CD4-positive, alpha-beta T cell treated with Interleukin-4 for 1 hour (primary cell): ENCODE measurements around the gene DNAJC1.

Experiments used
- DNase-seq, 2 donors: peaks; one replicate each; pipeline ENCODE4 v3.0.0-alpha.2; 2020 to 2022

DNAJC1 gene

DNA sequence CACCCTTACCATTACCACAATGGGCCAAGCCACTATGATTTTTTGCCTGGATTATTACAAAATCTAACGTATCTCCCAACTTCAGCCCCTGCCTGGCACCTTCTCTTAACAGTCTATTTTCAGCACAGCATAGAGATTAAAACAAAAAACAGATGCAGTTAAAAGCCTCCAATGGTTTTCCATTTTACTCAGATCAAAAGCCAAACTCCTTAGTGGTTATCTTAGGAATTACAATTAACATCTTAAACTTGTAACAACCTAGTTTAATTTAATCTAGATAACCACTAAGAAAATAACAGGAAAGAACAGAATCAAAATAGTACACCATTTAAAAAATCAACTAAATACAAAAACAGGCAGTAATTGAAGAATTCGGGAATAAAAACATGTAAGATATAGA is 43.5 kb downstream of the DNAJC1 start:
- no peak for DNase-seq

DNA sequence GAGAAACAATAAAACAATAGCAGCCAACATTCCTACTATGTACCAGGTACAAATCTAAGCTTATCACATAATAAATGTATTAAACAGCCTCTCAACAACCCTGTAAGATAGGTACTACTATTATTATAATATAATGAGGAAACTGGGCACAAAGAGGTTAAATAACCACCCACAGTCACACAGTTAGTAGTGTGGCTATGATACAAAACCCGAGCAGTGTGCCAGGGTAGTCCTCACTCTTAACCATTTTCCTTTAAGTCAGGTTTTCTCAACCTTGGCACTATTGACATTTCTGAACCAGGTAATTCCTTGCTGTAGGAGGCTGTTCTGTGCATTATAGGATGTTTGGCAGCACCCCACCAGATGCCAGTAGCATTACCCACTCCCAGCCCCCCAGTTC is 48.8 kb downstream of the DNAJC1 start:
- no peak for DNase-seq

DNA sequence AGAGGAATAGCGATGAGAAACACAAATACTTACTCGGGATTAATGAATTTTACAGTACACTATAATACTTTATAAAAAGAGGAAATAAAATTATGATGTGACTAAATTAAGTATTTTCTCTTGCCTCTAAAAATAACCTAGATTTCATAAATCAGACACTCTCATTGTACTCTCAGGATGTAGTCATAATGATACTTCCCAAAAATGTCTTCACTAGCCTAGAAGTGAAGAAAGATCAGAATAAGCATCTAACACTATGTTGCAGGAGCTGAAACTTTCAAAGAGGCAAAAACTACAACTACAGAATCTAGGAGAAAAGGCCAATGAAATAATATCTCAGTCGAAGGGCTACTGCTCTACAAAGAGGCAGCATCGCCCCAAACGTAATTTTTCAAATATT is 49.4 kb downstream of the DNAJC1 start:
- DNase-seq, result no peak

DNA sequence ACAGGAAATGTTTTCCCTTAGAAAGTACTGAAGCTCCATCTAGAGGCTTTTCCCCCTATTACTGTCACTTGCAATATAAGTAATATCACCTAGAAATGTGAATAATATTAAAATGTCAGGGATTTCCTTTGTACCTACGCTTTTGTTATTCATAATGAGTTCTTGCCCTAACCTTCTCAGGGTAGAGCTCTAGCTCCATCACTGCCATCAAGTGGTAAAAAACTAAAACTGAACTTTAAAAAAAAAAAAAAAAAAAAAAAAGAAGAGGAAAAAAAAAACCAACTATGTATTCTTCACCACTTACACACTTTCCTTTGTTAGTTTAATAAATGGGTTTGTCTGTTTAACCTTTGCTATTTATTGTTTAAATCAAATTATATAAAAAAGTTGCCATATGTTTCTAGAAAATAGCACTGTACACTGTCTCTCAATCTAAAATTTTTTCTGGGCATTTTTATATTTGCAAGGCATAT is 49.9 kb downstream of the DNAJC1 start:
- DNase-seq, result peak in 1 of 2 donors; percentile 36

DNA sequence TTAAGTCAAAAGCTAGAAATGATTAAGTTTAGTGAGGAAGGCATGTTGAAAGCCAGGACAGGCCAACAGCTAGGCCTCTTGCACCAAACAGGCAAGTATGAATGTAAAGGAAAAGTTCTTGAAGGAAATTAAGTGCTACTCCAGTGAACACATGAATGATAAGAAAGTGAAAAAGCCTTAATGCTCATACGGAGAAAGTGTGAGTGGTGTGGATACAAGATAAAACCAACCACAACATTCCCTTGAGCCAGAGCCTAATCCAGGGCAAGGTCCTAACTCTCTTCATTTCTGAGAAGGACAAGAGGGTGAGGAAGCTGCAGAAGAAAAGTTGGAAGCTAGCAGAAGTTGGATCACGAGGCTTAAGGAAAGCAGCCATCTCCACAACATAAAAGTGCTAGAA is 53.0 kb downstream of the DNAJC1 start:
- no peak for DNase-seq

DNA sequence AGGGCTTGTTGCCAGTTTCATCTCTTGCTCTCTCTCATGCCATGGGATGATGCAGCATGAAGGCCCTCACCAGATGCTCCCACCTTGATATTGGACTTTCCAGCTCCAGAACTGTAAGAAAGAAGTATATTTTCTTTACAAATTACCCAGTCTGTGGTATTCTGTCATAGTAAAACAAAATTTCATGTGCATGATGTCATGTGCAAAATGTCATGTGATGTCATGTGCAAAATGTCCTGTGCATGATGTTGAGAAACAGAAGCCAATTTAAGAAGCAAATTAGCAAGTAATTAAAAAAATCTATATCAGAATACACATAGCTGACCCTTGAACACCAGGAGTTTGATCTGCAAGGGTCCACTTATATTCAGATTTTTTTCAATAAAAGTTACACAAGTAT is 56.6 kb downstream of the DNAJC1 start:
- DNase-seq, result no peak

DNA sequence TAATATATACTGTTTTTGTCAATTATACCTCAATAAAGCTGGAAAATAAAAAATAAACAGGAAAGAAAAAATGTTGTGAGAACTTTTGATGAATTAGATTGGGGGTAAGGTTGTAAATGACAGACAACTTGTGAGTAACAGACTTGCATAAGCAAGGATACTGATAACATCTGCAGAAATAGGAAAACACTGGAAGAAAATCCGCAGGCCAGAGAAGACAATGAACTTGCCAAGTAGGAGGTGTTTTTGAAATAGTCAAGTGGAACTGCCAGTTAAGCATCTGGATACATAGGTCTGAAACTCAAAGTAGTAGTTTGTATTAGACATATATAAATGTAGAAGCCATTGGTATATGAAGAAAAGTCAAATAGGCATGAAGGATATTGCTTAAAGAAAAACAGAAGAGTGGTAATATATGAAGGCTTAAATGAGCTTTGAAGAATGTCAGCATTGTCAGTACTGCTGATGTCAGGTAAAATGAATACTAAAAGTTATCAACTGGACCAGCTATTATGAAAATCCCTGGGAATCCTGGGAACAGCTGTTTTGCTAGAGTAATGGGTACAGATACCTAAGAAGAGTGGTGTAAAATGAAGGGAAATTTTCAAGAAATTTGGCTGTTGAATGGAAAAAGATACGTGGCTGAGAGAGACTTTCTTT is 58.7 kb downstream of the DNAJC1 start:
- DNase-seq, result no peak

DNA sequence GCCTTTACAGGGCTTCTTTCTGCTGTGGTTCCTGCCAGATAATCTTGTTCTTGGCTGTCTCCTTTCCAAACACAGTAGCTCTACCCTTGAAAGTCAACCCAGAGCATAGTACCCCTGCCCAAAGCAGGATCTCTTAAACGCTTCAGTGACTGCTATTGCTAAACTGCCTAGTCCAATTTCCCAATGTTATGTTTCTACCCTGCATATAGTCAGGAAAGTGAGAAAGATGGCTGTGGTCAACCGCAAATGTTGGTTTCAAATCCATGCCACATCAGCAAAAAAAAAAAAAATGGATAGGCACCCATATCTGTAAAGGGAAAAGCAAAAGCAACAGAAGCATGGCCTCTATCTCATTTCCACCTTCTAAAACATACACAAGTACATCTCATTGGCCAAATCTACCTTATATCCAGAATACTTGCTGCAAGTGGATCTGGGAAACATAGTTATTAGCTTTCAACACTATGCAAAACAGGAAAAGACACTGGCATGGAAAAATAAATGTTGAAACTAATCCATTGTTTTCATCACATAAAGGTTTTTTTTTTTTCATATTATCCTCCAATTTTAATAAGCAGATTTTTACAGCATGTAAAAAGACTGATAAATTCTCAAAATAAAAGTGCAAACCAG is 59.8 kb downstream of the DNAJC1 start:
- no peak for DNase-seq

DNA sequence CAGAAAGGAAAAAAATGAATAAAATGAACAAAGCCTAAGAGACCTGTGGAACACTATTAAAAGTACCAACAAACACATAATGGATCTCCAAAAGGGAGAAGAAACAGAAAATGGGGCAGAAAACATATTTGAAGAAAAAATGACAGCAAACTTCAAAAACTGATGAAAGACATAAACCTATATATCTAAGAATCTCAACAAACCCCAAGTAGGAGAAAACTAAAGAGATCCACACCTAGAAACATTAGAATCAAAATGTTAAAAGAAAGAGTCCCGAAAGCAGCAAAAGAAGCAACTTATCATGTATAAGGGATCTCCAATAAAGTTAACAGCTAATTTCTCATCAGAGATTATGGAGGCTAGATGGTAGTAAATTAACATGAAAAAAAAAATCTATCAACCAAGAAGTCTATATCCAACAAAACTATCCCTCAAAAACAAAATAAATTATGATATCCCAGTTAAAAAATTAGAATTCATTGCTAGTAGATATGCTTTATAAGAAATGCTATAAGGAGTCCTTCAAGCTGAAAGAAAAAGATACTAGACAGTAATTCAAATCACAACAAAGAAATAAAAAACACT is 68.0 kb downstream of the DNAJC1 start:
- DNase-seq, result no peak

DNA sequence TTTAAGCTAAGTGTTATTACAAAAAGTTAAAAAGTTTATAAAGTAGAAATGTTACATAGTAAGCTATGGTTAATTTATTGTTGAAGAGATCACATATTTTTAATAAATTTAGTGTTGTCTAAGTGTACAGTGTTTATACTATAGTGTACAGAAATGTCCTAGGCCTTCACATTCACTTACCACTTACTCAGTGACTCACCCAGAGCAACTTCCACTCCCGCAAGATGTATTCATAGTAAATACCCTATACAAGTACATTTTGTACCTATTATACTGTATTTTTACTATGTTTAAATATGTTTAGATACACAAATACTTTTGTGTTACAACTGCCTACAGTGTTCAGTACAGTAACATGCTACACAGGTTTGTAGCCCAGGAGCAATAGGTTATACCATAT is 69.2 kb downstream of the DNAJC1 start:
- no peak for DNase-seq

DNA sequence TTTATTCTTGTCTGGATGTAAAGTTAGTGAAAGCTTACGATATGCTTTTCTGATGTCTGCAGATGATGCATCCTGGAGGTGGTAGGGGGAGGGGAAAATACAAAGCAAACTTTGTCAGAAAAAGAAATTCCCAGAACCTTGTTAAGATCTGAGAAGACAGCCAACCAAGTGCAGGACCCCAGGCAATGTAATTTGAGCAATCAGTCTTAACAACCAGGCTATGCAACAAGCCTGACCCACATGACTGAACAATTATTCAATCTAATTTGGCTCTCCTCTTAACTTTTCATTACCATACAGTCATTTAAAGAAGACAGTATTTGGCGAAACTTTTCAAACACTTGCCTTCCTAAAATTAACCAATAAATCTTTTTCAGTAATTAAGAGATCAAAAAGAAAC is 74.5 kb downstream of the DNAJC1 start:
- no peak for DNase-seq

DNA sequence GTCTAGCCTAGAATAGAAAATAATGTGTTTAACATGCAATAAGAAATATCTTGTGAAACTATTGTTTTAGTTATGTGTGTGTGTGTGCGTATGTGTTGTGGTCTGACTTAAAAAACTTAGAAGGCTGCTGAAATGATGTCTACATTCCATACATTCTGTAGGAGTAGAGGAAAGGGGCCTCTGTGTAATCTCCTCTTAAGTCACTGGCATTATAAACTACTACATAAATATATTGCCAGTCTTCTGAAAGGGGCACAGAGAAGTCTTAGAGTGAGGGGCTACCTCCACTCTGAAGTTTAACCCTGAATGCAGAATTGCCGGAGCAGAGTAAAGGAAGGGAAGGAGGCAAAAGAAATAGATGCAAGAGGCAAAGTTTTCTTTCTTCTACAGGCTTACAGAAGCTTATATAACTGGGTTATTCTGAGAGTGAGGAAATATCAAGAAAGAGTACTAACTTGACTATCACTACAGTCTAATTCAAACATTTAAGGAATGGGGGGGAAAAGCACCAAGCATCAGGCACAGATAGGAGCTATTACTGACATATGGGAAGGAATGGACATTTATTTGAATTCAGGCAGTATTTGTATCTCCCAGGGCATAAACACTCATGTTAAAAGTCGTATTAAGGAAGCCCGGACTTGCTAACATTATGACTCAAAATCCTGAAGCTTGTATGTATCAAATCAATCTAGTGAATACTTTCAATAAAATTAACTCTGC is 75.7 kb downstream of the DNAJC1 start:
- DNase-seq, result no peak

DNA sequence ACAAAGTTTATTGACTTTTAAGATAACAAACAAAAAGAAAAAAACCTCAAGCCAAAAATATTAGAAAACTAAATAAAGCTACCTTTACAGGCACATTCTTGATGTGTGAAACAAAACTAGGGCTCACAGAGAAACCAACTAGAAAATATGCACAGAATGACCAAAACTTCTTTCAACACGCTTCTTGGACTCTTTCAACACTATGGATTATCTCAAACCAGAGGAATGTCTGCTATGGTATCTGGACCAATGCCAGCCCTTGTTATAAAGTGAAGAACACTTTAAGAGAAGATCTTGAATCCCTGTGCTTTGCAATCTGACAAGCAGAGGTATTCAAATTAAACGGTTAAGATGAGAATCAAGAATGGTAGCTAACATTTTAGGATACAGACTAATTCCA is 76.6 kb downstream of the DNAJC1 start:
- no peak for DNase-seq

DNA sequence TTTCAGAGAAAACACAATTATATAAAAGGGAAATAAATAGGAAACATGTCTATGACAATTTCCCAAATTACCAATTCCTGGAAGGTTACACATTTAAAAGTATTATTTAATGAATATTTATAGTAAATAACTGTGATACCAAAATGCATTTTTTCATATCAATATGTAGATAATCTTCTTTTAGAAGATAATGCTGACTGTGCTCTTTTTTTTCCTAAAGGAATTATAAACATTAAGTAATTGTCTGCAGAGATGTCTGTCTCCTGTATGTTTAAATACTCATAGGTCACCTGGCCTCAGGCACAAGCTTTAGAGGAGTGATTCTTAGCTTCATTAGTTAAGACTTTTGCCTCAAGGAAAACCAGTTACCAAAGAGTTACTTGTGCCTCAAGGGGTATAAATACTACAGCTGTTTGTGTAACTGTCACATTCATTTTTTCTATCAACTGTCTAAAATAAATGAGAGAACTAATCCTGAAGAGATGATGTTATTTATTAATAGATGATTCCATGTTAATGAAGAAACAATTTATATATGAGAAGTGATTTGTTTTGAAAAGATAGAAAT is 77.1 kb downstream of the DNAJC1 start:
- DNase-seq, result no peak

DNA sequence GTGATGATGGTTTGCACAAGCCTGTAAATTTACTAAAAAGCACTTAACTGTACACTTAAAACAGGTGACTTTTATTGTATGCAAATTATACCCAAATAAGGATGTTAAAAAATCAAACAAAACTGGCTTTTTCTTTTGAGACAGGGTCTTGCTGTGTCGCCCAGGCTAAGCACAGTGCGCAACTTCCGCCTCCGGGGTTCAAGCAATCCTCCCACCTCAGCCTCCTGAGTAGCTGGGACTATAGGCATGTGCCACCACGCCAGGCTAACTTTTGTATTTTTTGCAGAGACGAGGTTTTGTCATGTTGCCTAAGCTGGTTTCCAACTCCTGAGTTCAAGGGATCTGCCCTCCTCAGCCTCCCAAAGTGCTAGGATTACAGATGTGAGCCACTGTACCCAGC is 77.7 kb downstream of the DNAJC1 start:
- no peak for DNase-seq

DNA sequence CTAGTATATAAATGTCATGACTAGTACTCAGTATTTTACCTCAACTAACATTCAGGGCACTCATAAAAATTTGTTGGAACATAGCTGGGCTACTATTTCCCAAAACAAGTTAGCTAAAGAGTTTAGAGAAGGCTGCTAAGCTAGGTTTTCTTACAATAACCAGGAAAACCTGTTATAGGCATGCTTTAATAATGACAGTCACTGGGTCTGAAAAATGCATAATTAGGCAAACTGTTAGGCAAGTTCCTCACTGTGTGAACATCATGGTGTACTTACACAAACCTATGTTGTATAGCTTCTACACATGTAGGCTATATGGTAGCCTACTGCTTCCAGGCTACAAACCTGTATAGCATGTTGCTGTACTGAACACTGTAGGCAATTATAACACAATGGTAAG is 79.0 kb downstream of the DNAJC1 start:
- no peak for DNase-seq

DNA sequence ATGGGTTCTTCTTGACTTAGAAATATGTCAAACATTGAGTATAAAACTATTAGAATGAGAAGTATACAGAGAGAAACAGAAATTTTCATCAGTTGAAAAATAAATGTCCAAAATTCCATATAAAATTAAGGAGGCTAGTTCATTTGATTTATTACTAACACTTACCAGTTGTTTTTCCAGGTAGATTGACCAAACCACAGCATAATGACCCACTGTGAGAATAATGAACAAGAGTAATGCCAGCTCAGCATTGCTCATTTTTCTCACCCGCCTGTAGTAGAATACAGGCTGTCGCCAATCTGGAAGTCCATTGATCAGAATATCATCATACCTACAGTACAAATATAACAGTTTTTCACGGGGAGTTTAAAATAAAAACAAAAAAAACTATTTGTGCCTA is 82.9 kb downstream of the DNAJC1 start:
- no peak for DNase-seq

DNA sequence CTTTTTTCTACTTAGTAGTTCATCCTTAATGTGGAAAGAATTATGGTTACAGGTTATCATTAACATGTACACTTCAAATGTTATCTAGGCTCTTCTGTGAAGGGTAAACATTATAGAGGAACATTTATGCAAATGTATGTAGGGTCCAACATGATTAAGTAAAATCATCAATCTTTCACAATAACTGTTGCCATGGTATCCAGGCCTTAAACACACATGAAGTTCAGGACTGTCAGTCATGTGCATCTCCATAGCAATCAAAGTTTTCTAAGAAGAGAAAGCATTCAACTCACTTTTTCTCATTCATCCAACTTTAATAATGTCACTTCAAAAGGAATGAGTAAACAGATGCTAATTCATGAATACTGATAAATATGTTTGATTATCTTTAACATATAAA is 83.6 kb downstream of the DNAJC1 start:
- no peak for DNase-seq

DNA sequence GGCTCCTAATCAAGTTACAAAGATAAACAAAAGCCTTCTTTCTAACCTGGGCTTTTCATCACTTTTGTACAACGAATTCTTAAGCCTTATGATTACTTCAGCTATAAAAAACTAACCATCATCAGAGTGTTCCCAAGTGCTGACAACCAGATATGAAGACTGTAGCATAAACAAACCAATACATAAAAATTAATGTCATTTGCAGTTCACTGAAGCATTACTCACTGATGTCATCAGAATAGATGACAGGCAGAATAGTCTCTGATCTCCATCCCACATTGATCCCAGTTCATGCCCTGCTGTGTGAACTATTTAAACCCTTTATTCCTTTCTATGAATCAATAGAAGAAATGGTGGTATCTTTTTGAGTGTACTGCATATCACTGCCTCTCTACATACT is 84.4 kb downstream of the DNAJC1 start:
- no peak for DNase-seq

DNA sequence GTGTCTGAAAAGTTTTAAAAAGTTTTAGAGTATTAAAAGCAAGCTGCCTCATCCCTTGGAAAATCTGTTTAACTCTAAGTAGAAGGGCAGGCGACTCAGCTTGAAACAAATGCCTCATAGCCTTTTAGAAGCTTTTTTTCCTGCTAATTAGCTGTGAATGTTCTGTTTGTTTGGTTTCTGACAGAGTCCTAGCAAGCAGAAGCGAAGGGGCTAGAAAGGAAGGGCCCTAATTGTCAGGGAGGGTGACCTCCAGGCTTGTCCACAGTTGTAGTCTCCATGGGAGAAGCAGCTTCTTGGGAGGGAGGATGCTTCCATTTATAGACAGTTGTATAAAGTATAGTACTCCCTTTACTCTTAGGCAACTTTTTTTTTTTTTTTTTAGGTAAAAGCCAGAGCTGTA is 90.9 kb downstream of the DNAJC1 start:
- DNase-seq, result no peak

DNA sequence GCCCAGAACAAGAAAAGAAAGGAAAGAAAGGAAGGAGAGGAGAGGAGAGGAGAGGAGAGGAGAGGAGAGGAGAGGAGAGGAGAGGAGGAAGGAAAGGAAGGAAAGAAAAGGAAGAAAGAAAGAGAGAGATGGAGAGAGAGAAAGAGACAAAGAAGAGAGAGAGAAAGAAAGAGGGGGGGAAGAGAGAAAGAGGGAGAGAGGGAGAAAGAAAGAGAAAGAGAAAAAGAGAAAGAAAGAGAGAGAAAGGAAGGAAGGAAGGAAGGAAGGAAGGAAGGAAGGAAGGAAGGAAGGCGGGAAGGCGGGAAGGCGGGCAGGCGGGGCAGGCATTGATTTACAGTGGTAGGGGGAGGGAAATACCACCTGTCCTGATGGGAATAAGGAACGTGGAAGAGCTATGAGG is 92.7 kb downstream of the DNAJC1 start:
- DNase-seq, result no peak

DNA sequence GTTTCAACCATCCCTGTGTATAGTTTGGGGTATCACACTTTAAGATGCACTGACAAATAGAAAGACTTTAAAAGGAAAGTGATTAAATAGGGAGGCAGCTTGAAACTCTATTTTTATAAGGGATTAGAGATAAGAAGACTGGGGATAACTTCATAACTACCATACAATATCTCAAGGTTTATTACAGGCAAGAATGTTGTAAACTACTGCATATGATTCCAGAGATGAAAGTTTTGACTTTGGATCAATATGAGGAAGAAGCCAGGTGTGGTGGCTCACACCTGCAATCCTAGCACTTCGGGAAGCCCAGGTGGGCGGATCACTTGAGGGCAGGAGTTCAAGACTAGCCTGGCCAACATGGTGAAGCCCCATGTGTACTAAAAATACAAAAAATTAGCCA is 96.1 kb downstream of the DNAJC1 start:
- no peak for DNase-seq

DNA sequence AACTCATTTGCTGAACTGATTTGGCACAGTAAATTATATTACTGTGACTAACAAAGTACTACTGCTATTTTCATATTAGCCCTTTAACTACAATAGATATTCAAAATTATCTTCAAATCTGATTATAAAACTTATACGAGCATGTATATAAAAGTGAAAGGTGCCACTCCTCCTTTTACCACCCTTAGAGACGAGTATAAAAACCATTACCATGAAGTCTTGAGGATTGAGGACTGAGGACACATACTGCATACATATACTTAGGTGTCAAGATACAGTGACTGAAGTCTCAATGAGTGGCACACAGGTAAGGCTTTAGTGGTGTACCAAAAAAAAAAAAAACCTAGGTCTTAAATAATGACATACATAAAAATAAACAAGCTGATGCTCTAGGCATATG is 98.6 kb downstream of the DNAJC1 start:
- no peak for DNase-seq

DNA sequence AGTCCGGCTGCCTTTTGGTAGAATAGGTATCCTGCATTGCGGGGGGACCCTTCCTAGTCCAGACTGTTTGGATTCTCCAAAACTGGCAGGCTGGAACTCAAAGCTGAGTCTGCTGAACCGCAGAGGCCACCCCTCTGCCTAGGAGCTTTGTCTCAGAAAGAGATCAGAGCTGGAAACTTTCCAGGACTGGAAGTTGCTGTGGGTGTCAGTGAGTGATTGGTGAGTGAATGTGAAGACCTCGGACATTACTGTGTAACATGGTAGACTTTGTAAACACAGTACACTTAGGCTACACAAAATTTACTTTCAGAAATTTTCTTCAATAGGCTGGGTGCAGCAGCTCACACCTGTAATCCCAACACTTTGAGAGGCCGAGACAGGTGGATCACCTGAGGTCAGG is 103.8 kb downstream of the DNAJC1 start:
- no peak for DNase-seq
